Stimulated activated CD4-positive, alpha-beta T cell treated with anti-CD3 and anti-CD28 coated beads, Interleukin-15, amount 100 ng/mL, for 24 hours (primary cell): ENCODE data around the gene PGA4.
"Not testable (repeated sequence)": the region's sequence is repeated elsewhere in the genome, so short reads cannot be mapped to it uniquely, and the experiment has no call there.

Source experiments
- DNase-seq: peaks from one replicate; pipeline ENCODE4 v3.0.0-alpha.2; 2020

The PGA4 gene

DNA sequence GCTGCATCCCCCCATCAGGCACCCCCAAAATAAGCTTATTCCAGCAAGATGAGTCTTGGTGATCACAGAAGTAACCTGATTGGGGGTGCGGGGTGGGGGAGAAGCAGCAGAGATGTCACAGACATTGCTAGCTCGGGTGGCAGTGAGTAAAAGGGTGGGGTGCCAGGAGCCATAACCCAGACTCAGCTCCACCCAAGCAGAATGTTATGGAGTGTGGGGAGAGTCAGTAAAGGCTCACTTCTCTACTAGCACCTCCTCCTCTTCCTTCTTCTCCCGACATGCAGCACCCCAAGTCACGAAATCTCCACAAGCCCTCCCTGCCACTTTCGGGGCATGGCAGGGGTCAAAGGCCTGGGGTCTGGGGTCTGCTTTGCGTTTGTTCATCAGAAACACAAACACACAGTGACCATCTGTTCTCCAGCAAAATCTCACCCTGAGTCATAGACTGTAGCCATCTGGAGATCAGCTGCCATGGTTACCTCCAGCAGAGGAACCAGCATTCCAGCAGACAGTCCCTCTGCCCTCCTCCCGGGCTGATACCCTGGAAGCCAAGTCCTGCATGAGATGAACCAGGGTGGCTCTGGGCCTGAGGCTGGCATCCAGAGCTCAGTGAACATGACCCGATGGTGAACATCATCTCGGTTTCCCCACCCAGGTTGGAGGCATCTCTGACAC lies 14.4 kb upstream of the PGA4 start:
- not testable (repeated sequence) for DNase-seq

DNA sequence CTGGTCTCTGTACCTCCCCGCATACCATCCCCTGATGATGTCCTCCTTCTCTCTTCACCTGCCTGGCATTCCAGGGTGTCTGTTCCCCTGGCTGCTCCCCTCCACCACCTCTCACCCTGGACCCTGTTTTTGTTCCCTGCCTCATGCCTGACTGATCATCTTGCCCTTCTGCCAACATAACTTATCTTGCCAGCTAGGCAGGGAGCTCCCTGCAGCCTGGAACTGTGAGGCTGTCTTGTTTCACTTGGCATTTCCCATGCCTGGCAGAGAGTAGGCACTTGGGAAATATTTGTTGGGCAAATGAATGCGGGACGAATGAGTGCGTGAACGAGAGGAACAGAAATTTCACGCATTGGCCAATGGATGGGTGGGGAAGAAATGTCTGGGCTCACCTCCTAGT lies 11.5 kb upstream of the PGA4 start:
- DNase-seq: not testable (repeated sequence)

- DNase-seq: not testable (repeated sequence)
Observed at GRCh38 chr11:61211327-61211952, 10.7 kb upstream of the PGA4 start.

GRCh38 chr11:61212202-61212601 lies 9.9 kb upstream of the PGA4 start:
- DNase-seq: not testable (repeated sequence)

GRCh38 chr11:61213711-61214324 lies 8.3 kb upstream of the PGA4 start:
- DNase-seq: not testable (repeated sequence)

GRCh38 chr11:61218306-61218705 lies 3.8 kb upstream of the PGA4 start:
- not testable (repeated sequence) for DNase-seq

- DNase-seq: not testable (repeated sequence)
Observed at GRCh38 chr11:61219016-61219415, 3.1 kb upstream of the PGA4 start.

- DNase-seq: not testable (repeated sequence)
Observed at GRCh38 chr11:61222692-61223091, 545 bp downstream of the PGA4 start.

DNA sequence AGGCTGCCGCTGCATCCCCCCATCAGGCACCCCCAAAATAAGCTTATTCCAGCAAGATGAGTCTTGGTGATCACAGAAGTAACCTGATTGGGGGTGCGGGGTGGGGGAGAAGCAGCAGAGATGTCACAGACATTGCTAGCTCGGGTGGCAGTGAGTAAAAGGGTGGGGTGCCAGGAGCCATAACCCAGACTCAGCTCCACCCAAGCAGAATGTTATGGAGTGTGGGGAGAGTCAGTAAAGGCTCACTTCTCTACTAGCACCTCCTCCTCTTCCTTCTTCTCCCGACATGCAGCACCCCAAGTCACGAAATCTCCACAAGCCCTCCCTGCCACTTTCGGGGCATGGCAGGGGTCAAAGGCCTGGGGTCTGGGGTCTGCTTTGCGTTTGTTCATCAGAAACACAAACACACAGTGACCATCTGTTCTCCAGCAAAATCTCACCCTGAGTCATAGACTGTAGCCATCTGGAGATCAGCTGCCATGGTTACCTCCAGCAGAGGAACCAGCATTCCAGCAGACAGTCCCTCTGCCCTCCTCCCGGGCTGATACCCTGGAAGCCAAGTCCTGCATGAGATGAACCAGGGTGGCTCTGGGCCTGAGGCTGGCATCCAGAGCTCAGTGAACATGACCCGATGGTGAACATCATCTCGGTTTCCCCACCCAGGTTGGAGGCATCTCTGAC lies 4.5 kb downstream of the PGA4 start:
- DNase-seq: not testable (repeated sequence)

- DNase-seq: not testable (repeated sequence)
Observed at GRCh38 chr11:61229458-61229857, 7.3 kb downstream of the PGA4 start.

GRCh38 chr11:61231033-61231432 lies 8.9 kb downstream of the PGA4 start:
- not testable (repeated sequence) for DNase-seq

DNA sequence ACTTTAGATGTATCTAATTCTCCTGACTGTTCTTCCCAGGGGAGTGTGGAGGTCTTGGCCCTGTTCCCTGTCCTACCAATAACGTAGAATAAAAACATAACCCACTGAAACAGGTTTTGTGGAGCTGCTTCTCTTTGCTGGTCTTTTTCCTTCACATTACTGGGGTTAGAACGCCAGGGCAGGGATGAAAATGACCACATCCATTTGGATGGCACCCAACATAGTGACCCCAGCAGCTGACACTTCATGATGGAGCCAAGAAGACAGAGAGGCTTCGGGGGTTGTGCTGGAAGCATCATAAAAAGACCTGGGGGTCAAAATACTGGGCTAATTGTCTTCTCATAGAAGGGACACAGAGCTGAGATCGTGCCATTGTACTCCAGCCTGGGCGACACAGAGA lies 9.4 kb downstream of the PGA4 start:
- DNase-seq: not testable (repeated sequence)

DNA sequence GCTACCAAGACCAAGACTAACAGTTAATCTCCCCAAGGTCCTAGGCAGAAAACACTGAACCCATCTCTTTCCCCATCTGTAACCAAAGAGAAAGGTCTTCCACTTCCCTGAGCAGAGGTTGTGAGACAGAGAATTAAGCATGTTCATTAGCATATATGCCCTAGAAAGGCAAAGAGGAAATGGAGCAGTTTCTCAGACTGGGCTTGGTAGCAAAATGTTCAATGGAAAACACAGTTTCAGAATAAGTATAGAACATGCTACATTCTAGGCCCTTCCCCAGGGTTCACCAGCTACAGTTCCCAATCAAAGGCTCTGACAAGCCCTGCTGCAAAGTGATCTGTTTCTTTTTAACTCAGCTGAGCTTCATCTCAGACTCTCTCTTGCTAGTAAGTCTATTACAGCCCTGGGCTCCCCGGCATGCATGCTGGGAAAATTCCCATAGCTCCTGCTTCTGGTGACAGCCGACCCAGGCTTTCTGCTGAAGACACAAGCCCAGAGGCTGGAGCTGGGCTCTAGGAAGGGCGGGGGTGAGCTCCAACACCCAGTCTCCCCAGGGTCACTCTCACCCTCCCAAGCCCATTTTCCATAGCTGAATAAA lies 10.5 kb downstream of the PGA4 start:
- DNase-seq: not testable (repeated sequence)

DNA sequence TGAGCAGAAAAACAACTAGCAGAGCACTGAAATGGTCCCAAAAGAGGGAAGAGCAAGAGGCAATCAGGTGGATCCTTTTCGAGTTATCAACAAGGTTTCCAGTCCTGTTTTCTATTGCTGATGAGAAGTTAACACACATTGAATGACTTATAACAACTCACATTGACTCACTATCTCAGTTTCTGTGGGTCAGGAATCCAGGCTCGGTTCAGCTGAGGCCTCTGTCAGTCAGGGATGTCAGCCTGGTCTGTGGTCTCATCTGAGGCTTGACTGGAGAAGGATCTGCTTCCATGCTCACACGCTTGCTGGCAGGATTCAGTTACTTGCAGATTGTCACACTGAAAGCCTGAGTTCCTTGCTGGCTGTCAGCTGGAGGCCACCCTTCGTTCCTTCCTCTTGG lies 15.0 kb downstream of the PGA4 start:
- not testable (repeated sequence) for DNase-seq

DNA sequence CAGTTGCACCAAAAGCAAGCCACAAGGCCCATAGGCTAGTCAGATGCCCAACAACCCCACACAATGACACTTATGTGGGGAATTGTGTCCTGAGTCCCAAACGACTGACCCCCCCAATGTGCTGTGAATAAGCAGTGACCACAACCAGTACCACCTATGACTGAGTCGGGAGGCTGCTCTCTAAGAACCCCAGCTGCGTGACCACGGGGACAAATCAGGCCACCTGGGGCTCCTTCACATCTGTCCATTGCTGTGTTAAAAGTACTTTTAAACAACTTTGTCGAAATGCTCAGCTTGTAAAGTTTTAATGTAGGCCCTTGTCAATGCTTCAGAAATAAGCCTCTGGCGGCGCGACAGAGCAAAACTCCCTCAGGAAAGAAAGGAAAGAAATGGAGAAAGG lies 18.1 kb downstream of the PGA4 start:
- not testable (repeated sequence) for DNase-seq

DNA sequence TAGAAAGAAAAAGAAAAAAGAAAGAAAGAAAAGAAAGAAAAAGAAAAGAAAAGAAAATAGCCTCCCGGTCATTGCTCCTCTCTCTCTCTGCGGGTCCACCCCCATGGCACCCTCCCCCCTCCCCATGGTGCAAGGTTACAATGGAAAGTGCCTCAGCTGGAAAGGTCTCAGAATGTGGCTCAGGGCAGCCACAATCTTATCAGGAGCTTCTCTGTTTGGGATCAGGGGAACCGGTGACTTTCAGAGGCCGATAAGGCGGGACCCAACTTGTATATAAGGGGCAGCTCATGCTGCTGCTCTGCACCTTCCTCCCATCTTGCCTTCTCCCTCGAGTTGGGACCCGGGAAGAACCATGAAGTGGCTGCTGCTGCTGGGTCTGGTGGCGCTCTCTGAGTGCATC lies 18.7 kb downstream of the PGA4 start, which contains the start of gene PGA5:
Gene PGA5, plus strand, starts transcription at position 301 of the 400 bp plus-strand sequence. Its CDS starts 52 bp downstream, at position 353.
- DNase-seq: not testable (repeated sequence)

GRCh38 chr11:61241526-61241925 lies 19.4 kb downstream of the PGA4 start:
- not testable (repeated sequence) for DNase-seq

GRCh38 chr11:61245284-61245964 lies 23.3 kb downstream of the PGA4 start:
- DNase-seq: not testable (repeated sequence)

GRCh38 chr11:61248071-61248470 lies 25.9 kb downstream of the PGA4 start:
- DNase-seq: not testable (repeated sequence)

- DNase-seq: not testable (repeated sequence)
Observed at GRCh38 chr11:61249201-61249600, 27.1 kb downstream of the PGA4 start.

DNA sequence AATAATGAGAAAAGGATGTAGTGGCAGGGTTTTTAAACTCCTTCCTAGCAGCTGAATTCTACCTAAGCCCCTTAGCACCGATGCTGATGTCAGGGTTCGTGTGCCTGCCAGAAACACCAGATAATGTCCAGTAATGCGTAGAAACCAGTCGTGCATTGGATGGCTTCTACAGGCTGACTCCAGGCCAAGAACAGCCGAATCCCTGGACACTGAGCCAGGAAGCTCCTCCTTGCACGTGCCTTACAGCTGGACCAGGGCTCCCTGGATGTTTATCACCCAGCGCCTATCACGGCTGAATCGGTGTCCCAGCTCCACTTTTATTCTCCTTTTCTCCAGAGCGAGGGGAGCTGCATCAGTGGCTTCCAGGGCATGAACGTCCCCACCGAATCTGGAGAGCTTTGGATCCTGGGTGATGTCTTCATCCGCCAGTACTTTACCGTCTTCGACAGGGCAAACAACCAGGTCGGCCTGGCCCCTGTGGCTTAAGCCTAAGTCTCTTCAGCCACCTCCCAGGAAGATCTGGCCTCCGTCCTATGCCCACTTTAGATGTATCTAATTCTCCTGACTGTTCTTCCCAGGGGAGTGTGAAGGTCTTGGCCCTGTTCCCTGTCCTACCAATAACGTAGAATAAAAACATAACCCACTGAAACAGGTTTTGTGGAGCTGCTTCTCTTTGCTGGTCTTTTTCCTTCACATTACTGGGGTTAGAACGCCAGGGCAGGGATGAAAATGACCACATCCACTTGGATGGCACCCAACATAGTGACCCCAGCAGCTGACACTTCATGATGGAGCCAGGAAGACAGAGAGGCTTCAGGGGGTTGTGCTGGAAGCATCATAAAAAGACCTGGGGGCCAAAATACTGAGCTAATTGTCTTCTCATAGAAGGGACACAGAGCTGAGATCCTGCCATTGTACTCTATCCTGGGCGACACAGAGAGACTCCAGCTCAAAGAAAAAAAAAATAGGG lies 28.9 kb downstream of the PGA4 start:
- not testable (repeated sequence) for DNase-seq
